Medulla oblongata (tissue), 1 donor: ENCODE results near the gene CDK17.

Experiments used
- DNase-seq: peaks from one replicate; pipeline ENCODE4 v3.0.0-alpha.2; 2015; ENCODE audit errors: extremely low spot score

Gene CDK17

GRCh38 chr12:96238336-96239047 is 161.7 kb downstream of the CDK17 start:
- no peak for DNase-seq

GRCh38 chr12:96237465-96238077 is 162.7 kb downstream of the CDK17 start:
- DNase-seq, result no peak

GRCh38 chr12:96237035-96237434 is 163.2 kb downstream of the CDK17 start:
- no peak for DNase-seq

- DNase-seq, result no peak
Observed at GRCh38 chr12:96236221-96236822, 163.9 kb downstream of the CDK17 start.

- DNase-seq, result no peak
Observed at GRCh38 chr12:96235484-96235826, 164.8 kb downstream of the CDK17 start.

- no peak for DNase-seq
Observed at GRCh38 chr12:96234591-96235483, 165.4 kb downstream of the CDK17 start.

- DNase-seq, result peak; percentile 94
Observed at GRCh38 chr12:96233939-96234461, 166.2 kb downstream of the CDK17 start.

- DNase-seq, result peak; percentile 65
Observed at GRCh38 chr12:96233168-96233567, 167.1 kb downstream of the CDK17 start.

- DNase-seq, result no peak
Observed at GRCh38 chr12:96230646-96231045, 169.6 kb downstream of the CDK17 start.

GRCh38 chr12:96228566-96229248 is 171.5 kb downstream of the CDK17 start:
- DNase-seq, result no peak
